RWPE1 (cell line): ENCODE measurements around the gene ABCB9.
"Not testable (repeated sequence)": the region's sequence is repeated elsewhere in the genome, so short reads cannot be mapped to it uniquely, and the experiment has no call there.

Experiments
- CTCF ChIA-PET: fragments of 350-600 bp; sonication (Branson Sonifier 250); formaldehyde crosslinking; extraction: SDS; loops from one replicate; lab custom pipeline; 2021; lab: Yijun Ruan, JAX
- POLR2A ChIA-PET: fragments of 400-600 bp; formaldehyde crosslinking; extraction: SDS; loops from one replicate; lab custom pipeline; 2020; ENCODE audit warnings: antibody characterized with exemption; ENCODE audit not compliant: low non-redundant PET; lab: Yijun Ruan, JAX
- DNase-seq: peaks from one replicate; pipeline ENCODE4 v3.0.0; 2012; ENCODE audit warnings: low spot score
- H3K27ac ChIP-seq: fragments of 450-650 bp; 2 replicates; pipeline ENCODE4 v1.5.1; 2017
- CTCF ChIP-seq: fragments of 450-650 bp; conservative IDR thresholded peaks from 2 replicates; pipeline ENCODE4 v1.5.1; 2017; ENCODE audit warnings: low read depth, mild to moderate bottlenecking

Gene ABCB9

GRCh38 chr12:122965851-122966742 lies at the start of gene ABCB9:
TSS of gene ABCB9 (minus strand) at chr12:122966463. CDS start at chr12:122960235, 6,228 bp downstream.
- TF ChIP-seq CTCF: no peak
- H3K27ac ChIP-seq: peak within 1 kb of the TSS; percentile 71
- DNase-seq: peak; percentile 98
- CTCF ChIA-PET: interaction anchor here (0.5 to 0.7 kb wide), 5 partner anchors 70 to 246 kb away, joined by 3 to 6 read pairs (median 3); partner anchors contain the start of genes PITPNM2 and VPS37B
- POLR2A ChIA-PET: interaction anchor here (0.6 to 0.7 kb wide), 2 partner anchors 9 to 130 kb away, joined by 3 read pairs; no protein-coding TSS in a partner anchor

- H3K27ac ChIP-seq, POLR2A ChIA-PET, DNase-seq: not testable (repeated sequence)
- CTCF ChIA-PET: interaction anchor here (0.7 kb wide), 1 partner anchor 205 kb away, joined by 3 read pairs; no protein-coding TSS in a partner anchor
These were observed 48.2 kb upstream of the ABCB9 start for GRCh38 chr12:123014473-123014872.

GRCh38 chr12:123013185-123014095 lies 47.2 kb upstream of the ABCB9 start:
- no peak overlapping the region for H3K27ac ChIP-seq
- ChIA-PET CTCF (no interaction called here), POLR2A (no interaction called here)
- TF ChIP-seq CTCF: no peak
- no peak for DNase-seq

GRCh38 chr12:123011701-123012100 lies 45.4 kb upstream of the ABCB9 start:
- ChIA-PET CTCF (no interaction called here), POLR2A (no interaction called here)
- no peak overlapping the region for H3K27ac ChIP-seq
- TF ChIP-seq CTCF: no peak
- no peak for DNase-seq

- CTCF ChIA-PET: no interaction called here
- POLR2A ChIA-PET: no interaction called here
- H3K27ac ChIP-seq: no peak overlapping the region
- TF ChIP-seq CTCF: no peak
- no peak for DNase-seq
These were observed 44.4 kb upstream of the ABCB9 start for GRCh38 chr12:123010681-123011080.

- no peak for TF ChIP-seq CTCF
- no peak for DNase-seq
These were observed 43.8 kb upstream of the ABCB9 start for GRCh38 chr12:123010110-123010509.

More at GRCh38 chr12:123010110-123010509, 43.8 kb upstream of the ABCB9 start:
- CTCF ChIA-PET: no interaction called here
- POLR2A ChIA-PET: no interaction called here
- H3K27ac ChIP-seq: no peak overlapping the region
